Measurements from ENCODE around the gene SLC6A19.

- TF ChIP-seq, protein P1, sequence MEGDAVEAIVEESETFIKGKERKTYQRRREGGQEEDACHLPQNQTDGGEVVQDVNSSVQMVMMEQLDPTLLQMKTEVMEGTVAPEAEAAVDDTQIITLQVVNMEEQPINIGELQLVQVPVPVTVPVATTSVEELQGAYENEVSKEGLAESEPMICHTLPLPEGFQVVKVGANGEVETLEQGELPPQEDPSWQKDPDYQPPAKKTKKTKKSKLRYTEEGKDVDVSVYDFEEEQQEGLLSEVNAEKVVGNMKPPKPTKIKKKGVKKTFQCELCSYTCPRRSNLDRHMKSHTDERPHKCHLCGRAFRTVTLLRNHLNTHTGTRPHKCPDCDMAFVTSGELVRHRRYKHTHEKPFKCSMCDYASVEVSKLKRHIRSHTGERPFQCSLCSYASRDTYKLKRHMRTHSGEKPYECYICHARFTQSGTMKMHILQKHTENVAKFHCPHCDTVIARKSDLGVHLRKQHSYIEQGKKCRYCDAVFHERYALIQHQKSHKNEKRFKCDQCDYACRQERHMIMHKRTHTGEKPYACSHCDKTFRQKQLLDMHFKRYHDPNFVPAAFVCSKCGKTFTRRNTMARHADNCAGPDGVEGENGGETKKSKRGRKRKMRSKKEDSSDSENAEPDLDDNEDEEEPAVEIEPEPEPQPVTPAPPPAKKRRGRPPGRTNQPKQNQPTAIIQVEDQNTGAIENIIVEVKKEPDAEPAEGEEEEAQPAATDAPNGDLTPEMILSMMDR (IDR thresholded peaks at IDR 0.05): no peak
- no peak for TF ChIP-seq EP300 (IDR thresholded peaks at IDR 0.05)
- TF ChIP-seq POLR2A (IDR thresholded peaks at IDR 0.05): no peak
Observed at GRCh38 chr5:1259806-1260480, 58.5 kb downstream of the SLC6A19 start.
